ENCODE results near the gene KRI1.

DNA sequence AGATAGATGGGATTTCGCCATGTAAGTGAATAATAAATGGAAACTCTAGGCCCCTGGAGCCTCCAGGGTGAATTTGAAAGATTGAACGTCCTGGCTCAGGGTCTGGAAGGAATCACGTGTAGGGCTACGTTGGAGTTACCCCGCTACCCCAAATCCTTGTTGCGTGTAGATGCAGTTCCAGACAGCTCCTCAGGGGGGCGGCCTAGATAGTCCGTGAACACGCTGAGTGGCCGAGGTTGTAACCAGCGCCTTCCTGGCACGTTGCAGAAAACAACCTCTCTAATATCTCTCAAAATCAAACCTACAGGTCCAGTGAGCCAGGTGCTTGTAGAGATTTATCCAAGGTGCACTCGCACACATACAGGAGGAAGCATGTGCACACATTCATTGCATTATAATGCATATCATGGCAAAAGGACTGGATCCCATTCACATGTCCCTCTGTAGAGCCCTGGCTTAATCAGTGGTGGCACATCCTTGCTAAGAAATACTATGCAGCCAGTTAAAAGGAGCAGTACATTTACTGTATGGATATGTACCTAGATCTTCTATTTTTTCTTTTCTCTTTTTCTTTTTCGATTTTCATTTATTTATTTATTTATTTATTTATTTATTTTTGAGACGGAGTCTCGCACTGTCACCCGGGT lies 60.1 kb downstream of the KRI1 start:
- TF ChIP-seq EZH2 (IDR thresholded peaks at IDR 0.05) (no peak), FOXP2 (optimal IDR thresholded peaks at IDR 0.05; ENCODE audit: control extremely low read depth, extremely low read length, insufficient read depth) (no peak)

Measured in SK-N-MC (cell line).